ENCODE data around the gene BCKDK.
A peak's percentile ranks its signal among the peaks of the same experiment; 100 is the strongest.
"Not testable (repeated sequence)": the region's sequence is repeated elsewhere in the genome, so short reads cannot be mapped to it uniquely, and the experiment has no call there.

Gene BCKDK

DNA sequence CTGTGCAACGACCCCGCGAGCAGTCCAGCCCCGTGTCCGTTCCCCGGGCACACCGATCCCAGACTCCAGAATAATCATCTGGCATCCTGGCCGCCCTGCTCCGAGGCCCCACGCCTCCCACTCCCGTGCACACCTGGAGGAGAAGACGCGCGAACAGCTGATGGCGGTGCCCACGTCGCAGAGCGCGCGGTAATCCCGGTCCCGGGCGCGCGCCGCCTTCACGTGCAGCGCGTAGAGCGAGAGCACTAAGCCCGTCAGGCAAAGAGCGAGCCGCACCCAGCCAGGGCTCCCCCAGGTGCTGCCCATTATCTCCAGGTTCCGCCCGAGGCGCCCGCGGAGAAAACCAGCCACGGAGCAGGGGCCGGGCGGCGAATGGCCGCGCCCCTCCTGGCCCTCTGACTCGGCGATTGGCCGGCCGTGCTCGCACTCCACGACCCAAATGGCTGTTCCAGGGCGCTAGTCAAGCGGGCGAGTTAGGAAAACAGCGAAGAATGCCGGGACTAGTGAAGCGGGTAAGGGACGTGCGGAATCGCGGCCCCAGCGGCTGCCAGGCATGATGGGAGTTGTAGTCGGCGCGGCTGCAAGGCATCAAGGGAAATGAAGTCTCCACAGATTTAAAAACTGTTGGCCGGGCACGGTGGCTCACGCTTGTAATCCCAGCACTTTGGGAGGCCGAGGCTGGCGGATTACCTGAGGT is 13.6 kb upstream of the BCKDK start, which contains the start of gene VKORC1:
Gene VKORC1 (minus strand): TSS at position 374 of the 697 bp plus-strand sequence. CDS start 68 bp downstream, at position 306.
- DNase-seq (ENCODE audit: low read depth in 2 of 2), result peak; percentile 85 to 87

DNA sequence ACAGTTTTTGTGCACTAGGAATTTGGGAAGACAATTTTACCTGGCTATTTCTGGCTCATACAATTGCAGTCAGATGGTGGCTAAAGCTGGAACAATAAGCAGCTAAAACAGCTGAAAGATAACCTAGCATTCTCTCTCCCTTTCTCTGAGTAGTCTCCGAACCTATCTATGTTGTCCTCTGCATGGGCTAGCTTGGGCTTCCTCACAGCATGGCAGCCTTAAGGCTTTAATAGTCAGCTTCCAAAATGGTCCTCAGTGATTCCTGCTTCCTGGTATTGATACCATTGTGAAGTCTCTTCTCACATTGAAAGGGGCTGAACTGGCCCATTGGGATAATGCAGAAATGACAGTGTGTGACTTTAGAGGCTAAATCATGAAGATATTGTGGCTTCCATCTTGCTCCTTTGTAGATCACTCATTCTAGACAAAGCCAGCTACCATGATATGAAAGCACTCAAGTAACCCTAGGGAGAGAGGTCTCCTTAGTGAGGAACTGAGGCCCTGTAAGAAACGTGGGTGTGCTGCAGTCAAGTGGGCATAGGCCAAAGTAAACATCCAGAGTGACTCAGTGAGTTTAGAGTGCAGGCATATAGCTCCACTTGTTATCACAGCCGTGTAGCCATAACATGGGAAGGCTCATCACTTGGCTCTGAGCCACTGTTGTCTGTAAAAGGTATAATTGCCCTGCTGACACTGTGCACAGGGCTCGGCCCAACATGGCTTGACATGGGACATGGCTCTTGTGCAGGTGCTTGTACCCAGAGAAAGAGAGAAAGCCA is 8.1 kb upstream of the BCKDK start:
- no peak for DNase-seq (ENCODE audit: low read depth in 2 of 2)

DNA sequence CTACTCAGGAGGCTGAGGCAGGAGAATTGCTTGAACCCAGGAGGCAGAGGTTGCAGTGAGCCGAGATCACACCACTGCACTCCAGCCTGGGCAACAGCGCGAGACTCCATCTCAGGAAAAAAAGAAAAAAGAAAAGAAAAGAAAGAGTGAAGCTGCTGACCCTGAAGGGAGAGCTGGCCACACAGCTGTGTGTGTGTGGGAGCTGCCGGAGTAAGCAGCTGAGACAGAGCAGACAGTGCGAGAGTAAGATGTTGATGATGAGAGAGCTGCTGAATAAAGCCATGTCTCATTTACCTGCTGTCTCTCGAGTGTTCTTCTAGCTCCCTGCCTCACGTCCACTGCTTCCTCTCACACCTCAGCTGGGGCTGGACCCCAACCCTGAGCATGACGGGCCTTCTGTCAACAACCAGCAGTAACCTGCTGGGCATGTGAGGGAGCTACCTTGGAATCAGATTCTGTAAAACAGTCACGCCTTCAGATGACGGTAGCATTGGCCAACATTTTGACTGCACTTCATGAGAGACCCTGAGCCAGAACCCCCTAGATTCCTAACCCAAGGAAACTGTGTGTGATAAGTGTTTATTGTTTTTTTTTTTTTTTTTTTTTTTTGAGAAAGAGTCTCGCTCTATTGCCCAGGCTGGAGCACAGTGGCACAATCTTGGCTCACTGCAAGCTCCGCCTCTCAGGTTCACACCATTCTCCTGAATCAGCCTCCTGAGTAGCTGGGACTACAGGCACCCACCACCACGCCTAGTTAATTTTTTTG is 7.1 kb upstream of the BCKDK start:
- not testable (repeated sequence) for DNase-seq (ENCODE audit: low read depth in 2 of 2)

GRCh38 chr16:31105677-31106213 is 2.4 kb upstream of the BCKDK start:
- peak; percentile 76 to 80 for DNase-seq (ENCODE audit: low read depth in 2 of 2)

DNA sequence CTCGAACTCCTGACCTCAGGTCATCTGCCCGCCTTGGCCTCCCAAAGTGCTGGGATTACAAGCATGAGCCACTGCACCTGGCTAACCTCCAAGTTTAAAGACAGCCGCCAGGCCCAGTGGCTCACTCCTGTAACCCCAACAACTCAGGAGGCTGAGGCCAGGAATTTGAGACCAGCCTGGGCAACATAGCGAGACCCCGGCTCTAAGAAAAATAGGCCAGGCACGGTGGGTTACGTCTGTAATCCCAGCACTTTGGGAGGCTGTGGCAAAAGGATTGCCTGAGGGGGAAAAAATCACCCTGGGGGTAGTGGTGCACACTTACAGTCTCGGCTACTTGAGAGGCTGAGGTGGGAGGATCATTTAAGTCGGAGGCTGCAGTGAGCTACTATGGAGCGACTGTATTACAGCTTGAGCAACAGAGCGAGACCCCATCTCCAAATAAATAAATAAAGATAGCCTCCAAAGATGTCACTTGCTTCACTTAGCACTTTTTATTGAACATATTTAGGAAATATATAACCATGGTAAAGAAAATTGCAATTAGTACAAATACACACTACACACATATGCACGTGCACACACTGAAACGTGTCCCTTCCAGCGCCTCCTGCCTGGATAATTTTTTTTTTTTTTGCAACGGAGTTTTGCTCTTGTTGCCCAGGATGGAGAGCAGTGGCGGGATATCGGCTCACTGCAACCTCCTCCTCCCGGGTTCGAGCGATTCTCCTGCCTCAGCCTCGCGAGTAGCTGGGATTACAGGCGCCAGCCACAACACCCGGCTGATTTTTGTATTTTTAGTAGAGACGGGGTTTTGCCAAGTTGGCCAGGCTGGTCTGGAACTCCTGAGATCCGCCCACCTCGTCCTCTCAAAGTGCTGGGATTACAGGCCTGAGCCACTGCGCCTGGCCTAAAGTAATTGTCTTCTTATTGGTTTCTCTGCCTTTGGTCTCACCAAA is 1.4 kb upstream of the BCKDK start:
- no peak for DNase-seq (ENCODE audit: low read depth in 2 of 2)

- DNase-seq (ENCODE audit: low read depth in 2 of 2), result peak; percentile 25 to 40
Observed at GRCh38 chr16:31107465-31107867, 720 bp upstream of the BCKDK start.

DNA sequence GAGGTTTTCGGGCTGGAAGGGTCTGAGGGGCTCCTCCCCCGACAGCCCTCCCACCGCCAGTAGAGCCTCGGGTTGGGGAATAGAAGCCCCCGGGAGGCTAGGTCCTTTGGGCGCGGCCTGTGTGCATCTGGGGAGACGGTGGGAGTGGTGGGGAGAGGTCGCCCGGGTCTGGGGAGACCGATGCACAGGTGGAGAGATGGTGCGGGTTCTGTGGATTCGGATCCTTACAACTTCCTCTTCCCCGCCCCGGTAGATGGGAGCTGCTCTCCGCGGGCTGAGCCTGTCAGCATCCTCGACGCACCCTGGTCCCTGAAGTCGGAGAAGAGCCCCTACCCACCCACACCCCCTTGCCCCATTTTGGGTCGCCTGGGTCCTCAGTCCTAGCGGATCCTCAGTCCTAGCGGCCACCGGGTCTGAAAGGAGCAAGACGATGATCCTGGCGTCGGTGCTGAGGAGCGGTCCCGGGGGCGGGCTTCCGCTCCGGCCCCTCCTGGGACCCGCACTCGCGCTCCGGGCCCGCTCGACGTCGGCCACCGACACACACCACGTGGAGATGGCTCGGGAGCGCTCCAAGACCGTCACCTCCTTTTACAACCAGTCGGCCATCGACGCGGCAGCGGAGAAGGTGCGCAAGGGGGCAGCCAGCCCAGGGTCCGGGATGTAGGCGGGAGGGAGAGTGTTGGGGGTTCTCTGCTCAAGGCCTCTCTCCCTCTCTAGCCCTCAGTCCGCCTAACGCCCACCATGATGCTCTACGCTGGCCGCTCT is 790 bp downstream of the BCKDK start:
- no peak for DNase-seq (ENCODE audit: low read depth in 2 of 2)

- no peak for DNase-seq (ENCODE audit: low read depth in 2 of 2)
Observed at GRCh38 chr16:31109622-31110021, 1.4 kb downstream of the BCKDK start.

GRCh38 chr16:31110106-31111034 is 2.2 kb downstream of the BCKDK start:
- DNase-seq (ENCODE audit: low read depth in 2 of 2), result no peak

GRCh38 chr16:31111881-31112466 is 3.8 kb downstream of the BCKDK start:
- no peak for DNase-seq (ENCODE audit: low read depth in 2 of 2)

DNA sequence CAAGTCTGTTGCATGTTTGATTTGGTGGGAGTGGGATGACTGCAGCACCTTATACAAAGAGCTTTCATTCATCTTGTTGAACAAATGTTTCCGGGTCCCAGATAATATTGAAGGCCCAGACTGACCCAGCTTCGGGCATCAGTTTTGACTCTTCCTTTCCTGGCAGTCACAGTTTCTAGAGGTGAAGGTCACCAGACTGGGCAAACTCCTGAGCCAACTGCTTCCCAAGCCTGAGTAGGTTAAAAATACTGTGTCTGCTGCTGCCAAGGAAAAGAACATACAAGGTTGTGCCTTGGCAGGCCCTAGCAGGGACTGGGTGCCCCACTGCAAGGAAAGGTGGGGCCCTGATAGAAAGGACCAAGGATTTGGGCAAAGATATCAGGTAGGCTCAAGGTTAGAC is 4.5 kb downstream of the BCKDK start:
- DNase-seq (ENCODE audit: low read depth in 2 of 2), result no peak

DNA sequence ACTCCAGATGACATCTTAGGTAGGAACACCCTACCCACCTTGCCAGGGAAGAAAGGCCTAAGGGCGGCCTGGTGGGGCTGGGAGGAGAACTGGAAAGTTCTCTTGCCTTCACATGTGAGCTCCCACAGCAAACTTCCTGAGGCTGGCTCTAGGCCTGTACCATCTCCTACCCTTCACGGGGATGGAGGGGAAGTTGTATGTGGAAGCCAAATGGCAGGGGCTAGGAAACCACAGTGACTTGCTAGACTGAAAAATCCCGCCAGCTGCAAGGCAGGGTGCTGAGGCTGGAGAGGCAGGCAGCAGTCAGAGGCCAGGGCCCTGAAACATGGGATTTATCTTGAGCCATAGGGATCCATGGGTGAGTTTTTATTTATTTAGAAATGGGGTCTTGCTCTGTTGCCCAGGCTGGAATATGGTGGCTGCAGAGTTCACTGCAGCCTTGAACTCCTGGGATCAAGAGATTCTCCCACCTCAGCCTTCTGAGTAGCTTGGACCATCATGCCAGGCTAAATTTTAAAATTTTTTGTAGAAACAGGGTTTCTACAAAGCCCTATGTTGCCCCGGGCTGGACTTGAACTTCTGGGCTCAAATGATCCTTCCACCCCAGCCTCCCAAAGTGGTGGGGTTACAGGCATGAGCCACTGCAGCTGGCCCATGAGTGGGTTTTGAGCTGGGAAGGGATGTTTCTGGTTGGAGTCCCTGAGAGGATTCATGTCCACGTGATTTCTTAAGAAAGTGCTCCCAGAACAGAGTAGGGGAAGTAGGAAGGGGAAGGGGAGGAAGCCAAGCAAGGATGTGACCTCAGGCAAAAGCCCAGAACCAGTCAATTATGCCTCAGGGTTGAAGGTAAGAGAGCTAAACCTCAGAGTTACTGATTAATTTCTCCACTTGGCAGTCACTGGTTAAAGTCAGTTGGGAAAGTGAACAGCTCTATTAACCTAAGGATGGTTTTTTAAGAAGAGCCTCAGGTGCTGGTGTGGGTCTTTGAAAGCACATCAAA is 5.2 kb downstream of the BCKDK start:
- no peak for DNase-seq (ENCODE audit: low read depth in 2 of 2)

- no peak for DNase-seq (ENCODE audit: low read depth in 2 of 2)
Observed at GRCh38 chr16:31114468-31114867, 6.3 kb downstream of the BCKDK start.

DNA sequence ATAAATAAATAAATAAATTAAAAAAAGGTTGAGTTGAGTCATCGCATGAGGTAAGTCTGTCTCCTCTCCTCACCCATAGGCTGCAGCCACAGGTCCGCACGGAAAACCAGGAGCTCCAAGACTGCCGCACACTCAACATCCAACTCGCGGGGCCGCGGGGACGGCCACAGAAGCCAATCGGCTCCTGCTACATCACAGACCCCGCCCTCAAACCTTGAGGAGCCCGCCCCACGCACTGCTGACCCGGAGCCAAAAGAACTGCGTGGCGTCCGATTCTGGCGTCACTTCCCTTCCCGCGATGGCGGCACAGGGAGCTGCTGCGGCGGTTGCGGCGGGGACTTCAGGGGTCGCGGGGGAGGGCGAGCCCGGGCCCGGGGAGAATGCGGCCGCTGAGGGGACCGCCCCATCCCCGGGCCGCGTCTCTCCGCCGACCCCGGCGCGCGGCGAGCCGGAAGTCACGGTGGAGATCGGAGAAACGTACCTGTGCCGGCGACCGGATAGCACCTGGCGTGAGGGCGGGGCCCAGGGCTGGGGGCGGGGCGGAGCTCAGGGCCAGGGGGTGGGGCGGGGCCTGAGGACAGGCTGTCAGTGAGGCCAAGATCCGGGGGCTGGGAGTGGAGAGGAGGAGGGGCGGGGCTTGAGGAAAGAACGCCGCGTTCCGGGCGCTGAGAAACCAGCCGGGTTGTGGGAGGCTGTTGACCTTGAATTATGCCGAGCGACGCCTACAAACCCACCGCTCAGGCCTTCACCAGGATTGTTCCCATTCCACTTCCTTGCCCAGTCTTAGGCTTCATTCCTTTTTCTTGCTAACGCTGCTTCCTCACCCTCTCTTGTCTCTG is 9.4 kb downstream of the BCKDK start, which contains the start of gene KAT8:
Gene KAT8 (plus strand): TSS at position 281 of the 839 bp plus-strand sequence. CDS start 18 bp downstream, at position 299.
- DNase-seq (ENCODE audit: low read depth in 2 of 2), result peak; percentile 96 to 97

GRCh38 chr16:31118223-31119155 is 10.3 kb downstream of the BCKDK start:
- no peak for DNase-seq (ENCODE audit: low read depth in 2 of 2)
